Activated naive CD4-positive, alpha-beta T cell treated with anti-CD3 and anti-CD28 coated beads, Interleukin-2, amount 50 U/mL, for 16 hours (primary cell): ENCODE data around the gene NCK2.

Experiments used
- DNase-seq: peaks from one replicate; pipeline ENCODE4 v3.0.0-alpha.2; 2020

The NCK2 gene

DNA sequence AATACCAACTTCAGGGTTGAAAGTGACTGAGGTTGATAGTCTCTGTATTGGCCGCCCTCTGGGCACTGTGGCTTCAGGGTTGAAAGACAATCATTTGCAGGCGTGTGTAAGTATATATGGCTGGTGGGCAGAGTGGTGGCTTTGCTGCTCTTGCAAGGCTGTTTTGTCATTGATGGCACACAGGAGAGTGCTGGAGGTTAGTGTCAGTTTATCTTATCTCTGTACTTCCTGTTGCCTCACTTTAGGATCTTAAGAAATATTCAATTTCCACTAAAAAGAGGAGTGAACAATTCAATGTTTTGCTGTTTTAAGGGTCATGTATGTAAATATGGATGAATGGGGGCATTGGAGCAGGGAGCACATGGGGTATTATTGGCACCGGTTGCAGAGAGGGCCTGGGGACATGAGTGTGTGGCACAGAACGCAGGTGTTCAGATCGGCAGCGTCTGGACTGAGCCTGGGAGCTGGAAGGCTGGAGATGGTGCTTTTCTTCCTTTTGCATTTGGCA lies 51.5 kb downstream of the NCK2 start:
- no peak for DNase-seq

DNA sequence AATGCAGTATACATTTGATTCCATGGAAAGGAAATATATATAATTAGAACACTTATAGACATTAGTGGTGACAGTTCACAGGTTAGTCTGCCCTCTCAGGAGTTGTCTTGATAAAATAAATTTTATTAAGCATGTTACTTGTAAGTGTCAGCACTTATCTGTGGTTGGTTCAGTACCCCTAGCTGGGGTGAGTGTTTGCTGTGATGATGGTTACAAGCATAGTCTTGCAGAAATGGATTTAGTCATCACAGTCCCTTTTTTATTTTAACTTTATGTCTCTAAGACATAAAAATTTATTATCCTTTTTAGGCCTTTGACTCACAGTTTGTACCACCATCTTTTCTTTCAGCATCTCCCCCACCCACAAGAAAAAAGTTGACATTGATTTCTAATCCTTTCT lies 52.1 kb downstream of the NCK2 start:
- DNase-seq: no peak

DNA sequence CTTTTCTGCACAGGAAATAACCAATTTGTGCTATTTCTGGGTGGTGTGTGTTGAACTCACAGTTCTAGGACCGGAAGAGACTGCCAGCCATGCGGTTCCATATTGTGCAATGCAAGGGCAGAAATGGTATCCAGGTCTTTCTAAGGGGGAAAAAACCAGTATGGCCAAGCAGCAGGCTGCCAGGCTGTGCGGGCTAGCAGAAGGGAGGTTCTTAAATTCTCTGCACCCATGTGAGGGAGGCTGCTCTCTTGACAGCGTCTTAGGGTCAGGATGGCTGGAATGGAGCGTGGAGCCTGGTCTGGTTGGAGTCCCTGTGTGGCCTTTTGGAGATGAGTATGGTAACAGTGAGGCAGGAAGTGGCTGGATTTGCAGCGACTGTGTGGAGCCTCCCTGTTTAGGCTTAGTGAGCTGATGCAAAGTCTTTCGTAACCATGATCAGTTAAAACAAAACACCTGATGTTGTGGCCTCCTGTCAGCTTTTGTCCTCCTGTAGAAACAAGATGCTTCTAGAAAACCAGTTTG lies 52.6 kb downstream of the NCK2 start:
- DNase-seq: no peak

DNA sequence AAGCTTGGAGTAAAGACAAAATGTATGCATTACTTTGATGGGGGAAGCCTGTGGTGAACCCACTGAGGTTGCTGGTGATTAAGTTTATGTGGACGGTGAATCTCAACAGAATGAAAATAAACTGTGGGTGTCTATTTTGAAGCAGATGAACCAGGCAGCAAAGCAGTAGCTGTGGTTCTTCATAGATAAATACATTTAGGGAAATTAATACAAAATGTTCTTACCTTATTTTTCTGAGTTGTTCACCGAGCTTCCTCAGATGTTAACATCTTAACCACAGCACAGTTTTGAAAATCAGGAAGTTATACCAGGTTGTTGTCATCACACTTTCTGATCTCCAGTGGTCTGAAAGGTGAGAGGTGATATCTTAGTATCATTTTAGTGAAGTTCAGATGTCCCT lies 53.9 kb downstream of the NCK2 start:
- DNase-seq: no peak

DNA sequence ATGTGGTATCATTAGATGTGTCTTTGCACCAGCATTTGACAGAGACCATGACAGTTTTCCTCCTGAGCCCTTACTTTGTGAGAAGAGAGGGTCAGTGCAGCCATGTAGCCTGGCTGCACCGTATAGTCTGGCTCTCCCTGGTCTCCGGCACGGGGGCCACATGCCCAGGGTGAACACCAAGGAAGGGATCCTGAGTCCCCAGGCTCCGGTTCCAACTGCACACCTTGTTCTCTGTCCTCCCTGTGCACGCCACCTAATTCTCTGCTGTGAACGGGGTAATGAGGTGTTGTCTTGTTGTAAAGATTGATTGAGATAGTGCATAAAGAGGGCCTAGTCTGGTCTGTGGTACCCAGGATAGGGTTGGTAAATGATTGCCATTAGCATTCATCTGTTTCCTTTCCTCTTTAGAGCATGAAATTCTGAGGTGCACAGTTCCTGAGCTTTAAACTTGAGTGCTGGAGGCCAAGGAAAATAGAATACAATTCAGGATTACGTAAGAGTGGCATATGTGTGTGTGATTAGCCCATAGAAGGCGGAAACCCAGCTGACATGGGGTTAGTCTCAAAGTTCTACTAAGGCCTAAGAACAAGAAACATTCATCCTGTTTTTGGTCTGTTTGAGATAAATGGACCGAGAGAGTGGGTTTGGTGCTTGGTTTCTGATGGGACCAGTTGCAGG lies 55.5 kb downstream of the NCK2 start:
- DNase-seq: no peak

DNA sequence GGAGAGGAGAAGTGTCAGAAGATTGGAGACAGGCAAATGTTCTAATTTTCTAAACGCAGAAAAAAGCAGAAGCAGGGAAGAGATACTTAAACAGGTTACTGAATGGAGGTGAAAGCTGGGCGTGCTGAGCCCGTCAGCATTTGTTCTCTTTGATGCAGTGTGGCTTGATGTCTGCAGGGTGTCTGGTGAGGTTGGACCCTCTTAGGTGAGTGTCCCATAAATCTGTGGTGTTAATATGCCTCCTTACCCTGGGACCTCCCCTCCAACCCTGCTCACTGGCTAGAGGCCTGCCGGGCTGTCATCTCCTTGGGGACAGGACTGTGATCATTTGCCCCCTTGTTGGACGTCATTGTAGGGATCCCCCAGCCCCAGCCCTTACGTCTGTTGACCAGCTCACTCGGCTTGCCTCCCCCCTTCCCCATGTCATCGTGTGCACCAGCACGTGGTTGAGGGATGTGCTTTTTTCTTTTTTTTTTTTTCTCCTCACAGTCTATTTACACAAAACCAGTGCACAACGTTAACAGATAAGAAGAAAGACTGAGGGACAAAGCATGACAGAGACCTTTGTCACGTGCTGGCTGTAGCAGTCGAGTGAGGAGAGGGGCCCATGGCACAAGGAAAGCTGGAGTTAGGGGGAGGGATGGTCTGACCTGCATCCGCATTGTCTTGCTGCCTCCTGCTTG lies 56.4 kb downstream of the NCK2 start:
- DNase-seq: no peak

DNA sequence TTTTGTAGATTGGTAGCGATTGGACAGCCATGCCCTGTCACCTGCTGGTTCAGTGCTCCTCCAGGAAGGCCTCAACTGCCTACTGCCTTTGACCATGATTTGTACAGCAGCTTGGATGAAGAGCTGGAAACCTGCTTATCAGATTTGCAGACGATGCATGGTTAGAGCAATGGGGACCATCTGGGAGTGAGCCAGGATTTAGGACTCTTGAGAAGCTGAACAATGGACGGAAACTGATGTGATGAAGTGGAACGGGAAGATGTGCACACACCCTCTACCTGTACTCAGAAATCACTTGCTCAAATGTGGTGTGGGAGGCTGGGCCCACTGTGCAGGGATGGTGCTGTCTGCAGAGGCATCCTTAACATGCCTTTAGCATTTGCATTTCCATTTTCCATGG lies 57.2 kb downstream of the NCK2 start:
- no peak for DNase-seq

DNA sequence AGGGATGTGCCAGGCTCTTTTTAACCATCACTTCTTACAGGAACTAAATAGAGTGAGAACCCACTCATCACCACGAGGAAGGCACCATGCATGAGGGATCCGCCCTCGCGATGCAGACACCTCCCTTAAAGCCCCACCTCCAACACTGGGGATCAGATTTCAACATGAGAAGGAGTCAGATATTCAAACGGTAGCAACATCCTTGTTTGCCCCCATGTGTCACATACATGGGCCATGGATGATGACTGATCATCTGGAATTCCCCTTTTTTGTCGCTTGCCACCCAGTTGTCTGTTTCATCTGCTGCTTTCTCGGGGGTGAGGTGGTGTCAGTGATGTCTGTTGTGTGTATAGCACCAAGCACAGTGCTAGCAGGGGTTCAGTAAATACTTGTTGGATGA lies 57.9 kb downstream of the NCK2 start:
- peak; percentile 72 for DNase-seq

DNA sequence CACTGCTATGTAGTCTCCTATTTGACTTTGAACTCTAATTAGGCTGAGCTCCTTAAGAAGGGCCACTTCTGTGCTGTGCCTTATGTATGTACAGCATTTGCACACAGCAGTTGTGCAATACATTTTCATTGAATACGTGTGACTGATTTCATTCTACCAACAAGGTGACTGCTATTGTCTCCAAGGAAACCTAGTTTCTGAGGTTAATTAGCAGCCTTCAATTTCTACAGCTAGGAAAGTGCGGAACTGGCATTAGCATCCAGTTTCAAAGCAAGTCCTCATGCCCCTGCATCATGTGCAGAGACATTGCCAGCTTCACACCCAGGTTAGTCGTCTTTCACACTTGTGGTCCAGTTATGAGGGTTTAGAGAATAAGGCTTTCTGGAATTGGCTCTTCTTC lies 58.6 kb downstream of the NCK2 start:
- no peak for DNase-seq

DNA sequence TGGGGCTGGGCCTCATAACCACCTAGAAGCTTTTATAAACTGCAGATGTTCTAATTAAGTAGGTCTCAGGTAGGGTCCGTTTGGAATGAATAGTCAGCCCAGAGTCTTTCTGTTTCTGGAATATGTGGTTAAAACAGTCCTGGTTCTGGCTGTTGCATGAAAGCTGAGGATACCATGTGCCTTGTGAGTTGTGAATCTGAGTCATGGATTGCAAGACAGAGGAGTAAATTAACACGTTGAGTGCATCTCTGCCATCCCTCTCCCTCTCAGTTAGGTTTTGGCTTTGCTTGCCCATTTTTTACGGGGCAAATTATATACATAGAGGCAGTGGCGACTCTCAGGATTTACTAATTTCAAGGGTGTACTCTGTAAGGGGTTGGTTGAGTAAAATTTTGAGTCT lies 59.1 kb downstream of the NCK2 start:
- no peak for DNase-seq

DNA sequence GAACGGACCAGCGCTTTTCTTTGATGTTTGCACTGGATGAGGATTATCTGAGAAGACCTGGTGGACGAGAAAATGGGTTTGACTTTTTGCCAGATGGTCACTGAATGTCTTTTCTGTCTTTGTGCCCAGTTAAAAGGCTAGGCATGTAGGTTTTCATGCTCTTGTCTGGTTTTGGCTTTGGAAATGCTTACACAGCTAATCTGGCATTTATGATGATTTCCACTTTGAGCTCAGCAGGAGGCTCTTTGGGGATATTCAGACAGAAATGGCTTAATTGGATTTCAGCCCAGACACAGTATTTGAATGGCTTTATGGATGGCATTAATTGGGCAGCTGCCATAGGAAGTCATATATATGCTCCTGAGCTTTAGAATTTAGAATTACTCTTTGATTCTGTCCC lies 59.6 kb downstream of the NCK2 start:
- DNase-seq: no peak

DNA sequence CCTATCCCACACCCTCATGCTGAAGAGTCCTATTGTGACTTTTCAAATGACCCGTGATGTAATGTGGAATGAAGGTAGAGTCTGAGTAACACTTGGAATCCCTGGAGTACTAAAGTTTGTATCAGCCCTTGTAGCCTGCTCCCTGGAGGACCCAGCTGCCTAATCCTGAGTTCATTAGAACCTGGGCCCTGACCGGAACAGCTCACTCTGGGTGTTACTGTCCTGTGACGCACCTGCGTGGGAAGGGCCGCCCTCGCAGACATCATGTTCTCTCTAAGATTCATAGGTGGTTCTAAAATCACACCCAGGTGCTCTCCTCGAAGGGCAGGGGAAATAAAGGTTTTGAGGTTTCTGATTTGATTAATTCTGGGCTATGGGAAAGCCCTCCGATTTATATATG lies 62.3 kb downstream of the NCK2 start:
- no peak for DNase-seq

DNA sequence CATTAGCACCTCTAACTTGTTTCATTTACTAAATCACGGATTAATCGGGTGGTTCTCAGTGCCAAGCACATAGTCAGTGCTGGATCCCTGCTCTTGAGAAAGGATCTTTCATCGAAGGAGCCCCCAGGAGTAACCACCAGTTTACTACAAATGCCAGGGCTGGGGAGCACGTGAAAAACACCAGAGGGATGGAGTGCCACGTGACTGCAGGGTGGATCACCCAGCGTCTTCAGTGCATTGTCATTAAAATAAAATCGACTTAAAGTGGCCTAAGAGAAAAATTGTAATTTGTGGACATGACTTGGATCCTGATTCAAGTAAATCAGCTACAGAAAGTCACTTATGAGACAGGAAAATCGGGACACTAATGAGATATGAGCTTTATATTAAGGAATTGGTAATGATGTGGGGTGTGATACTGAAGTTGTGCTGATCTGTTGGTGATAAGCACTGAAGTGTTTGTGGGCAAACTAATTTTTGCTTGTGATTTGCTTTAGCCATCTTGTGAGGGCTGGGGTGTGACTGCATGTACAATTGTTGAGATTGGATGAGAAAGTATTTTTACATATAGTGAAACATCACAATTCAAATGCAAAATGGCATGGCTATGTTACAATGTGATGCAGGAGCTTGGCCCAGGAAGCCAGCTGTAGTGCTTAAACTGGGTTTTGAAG lies 63.8 kb downstream of the NCK2 start:
- DNase-seq: no peak

DNA sequence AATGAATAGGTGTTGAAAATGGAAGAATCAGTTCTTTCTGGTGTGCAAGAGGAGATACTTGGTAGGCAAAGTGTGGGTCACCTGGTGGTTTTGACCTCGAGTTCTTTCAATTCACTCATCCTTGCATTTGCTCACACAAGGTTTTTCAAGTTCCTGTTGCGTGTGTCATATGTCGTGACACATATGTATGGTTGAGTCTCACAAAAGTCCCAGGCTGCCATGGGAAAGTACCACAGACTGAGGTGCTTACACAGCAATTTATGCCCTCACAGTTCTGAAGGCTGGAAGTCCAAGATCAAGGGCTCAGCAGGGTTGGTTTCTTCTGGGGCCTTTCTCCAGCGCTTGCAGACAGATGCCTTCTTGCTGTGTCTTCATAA lies 64.4 kb downstream of the NCK2 start:
- DNase-seq: peak; percentile 56

DNA sequence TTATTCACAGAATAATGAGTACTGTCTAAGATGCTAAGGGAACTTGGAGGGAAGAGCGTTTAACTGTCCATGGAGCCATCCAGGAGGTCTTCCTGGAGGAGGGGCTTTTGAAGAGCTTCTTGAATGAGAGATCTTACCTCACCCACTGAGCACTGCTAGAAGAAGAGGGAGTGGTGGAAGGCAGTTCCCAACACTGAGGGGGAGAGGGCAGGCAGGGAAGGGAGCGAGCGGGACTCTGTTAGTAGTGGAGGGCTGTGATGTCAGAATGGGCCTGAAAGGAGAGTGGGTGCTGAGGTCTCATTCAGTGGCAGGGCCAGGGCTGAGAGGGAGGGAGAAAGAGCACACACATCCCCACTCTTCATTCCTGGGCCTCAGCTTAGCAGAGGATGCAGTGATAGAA lies 65.0 kb downstream of the NCK2 start:
- DNase-seq: no peak

DNA sequence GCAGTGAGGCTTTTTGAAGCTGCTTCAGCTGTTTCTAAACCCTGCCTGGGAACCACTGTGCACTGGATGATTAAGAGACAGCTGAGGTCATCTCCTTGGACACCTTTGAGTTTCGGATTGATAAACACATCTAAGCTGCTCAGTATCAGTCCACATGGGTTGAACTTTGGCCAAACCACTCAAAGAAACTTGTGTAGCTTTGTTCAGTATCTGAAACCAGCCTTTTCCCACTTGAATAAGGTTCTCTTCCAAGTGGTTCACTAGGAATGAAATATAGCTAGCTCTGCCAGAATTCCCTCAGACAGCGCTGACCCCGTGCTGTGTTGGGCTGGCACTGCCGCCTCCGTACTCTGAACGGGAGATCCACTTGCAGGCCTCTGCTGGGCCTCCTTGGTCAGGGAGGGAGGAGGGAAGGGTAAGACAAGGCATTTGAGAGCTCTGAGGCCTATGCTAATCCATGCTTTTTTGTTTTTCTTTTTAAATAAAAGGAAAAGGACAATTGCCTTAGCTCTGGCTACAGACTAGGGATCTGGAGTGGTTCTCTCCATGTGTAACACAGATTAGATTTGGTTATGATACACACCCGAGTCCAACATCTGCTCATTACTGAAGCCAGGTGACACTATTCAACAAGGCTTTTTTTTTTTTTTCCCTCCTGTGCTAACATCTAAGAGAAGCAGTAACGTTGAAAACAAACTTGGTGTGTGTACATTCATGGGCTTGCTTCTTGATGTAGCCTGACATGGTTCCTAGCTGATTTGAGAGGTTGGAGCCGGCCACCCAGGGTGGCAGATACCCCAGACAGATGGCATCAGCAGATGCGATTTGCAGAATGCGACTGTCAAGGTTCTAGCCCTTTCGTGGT lies 67.7 kb downstream of the NCK2 start:
- no peak for DNase-seq

DNA sequence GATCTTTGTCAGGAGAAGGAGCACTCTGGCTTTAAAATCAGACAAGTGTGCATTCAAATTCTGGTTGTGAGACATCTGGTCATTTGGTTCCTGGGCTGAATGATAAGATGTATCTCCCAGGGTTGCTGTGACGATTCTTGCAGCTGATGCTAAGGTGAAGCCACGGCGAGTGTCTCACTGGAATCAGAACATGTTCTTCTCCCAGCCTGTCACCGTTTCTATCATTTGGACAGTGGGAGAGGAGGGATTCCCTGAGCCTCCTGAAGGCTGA lies 68.3 kb downstream of the NCK2 start:
- no peak for DNase-seq

DNA sequence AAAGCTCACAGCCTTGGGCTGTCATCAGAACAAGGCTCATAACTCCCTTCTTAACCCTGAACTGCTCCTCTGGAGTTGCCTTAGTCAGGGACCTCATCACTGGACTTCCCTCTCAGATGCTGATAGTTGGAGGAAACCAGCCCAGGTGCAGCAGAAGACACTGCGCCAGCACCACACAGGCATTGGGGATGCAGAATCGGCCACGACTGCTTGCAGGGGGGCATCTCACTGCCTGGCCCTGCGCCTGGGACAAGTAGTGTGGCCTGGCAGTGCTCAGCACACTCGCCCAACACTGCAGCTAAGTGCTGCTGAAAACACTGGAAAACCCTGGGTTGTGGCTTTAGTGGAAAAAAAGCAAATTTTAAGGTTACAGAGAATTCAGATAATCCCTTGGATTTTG lies 68.7 kb downstream of the NCK2 start:
- no peak for DNase-seq

DNA sequence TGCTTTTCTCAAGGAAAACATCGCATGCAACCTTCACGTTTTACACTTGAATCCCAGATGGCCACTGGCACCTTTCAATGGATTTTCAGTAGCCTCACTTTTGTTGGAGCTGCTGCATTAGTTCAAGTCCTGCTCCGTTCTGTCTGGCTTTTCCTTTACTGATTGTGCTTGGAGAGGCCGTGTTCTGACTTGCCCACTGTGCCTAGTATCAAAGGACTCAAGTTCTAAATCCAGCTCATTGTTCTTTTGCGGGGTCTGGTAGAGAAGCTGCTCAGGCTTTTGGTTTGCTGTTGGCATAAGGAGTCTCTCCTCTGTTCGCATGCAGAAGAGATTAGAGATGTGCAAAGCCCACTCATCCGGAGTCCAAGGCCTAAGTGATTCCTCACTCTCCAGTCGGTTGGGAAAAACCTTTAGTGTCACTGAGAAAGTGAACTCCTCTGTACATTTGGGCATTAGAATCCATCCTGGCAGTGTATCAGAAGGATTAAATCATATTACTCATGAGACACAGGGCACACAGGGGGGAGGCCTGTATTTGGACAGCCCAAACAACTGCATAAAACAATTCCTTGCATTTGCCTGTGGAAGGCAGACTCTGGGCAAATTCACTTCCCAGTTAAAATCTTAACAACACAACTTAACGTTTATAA lies 69.7 kb downstream of the NCK2 start:
- no peak for DNase-seq

DNA sequence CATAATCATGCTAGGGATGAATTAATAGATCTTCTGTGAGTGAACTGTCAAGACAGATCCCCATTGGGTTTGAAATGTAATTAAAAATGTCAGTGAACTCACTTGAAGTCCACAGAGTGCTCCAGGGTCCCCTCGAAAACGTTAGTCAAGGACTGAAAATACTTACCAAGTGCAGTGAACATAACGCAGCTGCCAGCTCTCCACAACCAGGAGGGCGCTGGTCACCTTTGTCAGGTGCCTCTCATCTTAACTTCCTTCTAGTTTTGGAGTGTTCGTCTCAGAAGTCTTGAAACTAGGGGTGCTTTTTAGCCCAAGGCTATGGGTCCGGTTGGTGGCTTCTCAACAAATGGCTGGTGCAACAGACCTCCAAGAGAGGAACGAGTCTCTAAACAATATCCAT lies 70.7 kb downstream of the NCK2 start:
- DNase-seq: no peak

DNA sequence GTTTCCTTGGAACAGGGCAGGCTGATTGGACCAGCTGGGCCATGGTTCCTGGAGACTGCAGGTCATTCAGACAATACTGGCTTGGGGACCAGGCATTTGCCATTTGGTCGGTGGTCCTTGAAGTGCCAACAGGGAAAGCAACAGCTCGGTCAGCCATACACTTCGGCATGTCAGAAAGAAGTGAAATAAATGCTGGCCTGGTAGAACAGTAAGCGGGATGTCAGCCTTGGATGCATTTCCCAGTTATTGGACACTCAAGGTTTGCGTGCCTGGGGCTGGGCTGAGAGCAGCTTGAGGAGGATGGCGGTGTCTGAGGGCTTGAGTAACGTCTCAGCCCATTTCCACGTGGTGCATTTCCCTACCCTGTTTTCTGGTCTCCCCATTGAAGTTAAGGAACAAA lies 75.4 kb downstream of the NCK2 start:
- no peak for DNase-seq

DNA sequence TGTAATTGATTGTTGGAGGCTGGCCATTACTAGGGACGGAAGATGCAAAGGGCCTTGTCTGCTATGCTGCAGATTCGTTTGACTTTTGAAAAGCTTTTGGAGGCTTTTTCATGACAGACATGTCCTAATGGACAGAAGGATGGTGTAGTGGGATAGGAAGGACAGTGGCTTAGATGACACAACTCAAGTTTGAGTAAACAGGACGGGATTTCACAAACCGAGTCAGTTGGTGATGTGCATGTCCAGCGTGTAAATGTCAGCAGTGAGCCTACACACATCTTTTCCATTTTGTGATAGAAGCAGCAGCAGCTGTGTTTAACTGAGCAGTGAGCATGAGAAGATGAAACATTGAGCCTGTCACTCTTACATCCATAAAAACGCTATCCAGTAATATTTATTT lies 76.0 kb downstream of the NCK2 start:
- no peak for DNase-seq
